HG03457 (cell line): ENCODE measurements around the gene ZBTB49.

Experiments
- ATAC-seq: cut with Tn5 transposase; IDR thresholded peaks from one replicate; pipeline ENCODE4 v1.9.1; 2021; ENCODE audit warnings: moderate number of reproducible peaks; ENCODE audit not compliant: unreplicated experiment

The ZBTB49 gene

GRCh38 chr4:4355302-4355701 is 65.3 kb downstream of the ZBTB49 start:
- ATAC-seq: no peak

DNA sequence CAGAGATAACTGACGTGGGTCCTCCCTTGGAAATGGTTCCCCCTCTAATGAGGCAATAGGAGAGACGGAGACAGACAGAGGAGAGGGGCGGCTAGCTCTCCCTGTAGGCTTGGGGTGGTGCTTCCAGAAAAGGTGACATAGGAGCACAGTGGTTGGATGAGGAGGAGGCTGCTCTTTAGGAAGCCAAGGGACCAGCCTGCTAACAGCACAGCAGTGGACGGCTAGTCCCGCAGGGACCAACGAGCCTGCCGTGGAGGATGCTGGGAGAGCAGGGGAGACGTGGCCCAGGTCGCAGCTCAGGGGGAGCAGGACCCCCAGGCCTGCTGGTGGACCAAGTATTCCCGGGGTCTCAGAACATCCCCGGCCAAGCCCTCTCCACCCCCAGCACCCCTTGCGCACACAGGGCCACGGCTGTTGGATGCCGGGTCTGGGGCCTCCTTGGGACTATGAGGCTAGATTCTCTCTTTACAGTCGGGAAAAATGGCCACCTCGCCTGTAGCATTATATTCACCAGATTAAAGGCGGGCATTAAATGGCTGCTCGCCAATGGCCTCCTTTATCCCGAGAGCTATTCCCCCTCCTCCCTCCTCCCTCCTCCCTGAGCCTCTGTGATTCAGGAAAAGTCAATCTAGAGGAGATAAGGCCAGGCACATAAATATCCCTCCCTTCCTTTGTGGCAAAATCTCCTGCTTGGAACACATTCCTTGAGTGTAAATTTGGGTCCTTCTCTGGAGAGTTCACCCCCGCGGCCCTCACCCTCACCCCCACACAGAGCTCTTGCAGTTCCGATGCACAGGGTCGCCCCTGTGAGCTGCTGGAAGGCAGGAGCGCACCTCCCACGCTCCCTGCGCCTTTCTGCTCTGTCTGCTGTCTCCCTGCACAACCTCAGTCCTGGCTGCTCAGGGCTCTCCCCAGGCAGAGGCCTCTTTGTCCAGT is 66.3 kb downstream of the ZBTB49 start:
- no peak for ATAC-seq

DNA sequence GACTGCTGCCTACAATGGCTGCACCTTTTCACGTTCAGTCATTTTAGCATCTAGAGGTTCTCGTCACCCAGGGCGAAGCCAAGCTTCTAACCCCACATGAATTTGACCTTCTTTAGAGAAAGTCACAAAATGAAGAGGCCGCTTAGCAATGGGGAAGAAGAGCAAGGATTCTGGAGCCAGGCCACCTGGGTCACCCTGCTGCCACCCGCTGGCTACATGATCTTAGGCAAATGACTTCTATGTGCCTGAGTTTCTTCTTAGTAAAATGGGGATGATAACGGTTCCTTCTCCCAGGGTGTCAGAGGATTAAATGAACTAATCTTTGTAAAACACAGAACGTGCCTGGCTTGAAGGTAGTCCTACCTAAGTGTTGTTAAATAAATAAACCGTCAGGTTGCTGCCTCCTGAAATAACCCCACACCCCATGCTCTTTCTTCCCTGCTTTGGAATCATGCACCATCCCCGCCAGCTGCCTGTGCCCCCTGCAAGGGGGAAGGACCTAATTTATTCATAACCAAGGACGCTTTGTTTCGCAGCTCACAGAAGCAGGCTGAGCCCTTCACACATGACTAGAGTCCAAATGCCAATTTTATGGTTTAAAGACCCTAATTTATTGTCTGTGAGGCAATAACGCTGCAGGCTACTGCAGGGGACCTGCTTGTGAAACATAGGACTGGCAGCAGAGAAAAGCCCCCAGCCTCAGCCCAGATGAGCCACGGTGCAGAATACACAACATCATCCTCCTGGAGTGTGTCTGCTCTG is 68.2 kb downstream of the ZBTB49 start:
- no peak for ATAC-seq

GRCh38 chr4:4361883-4362282 is 71.8 kb downstream of the ZBTB49 start:
- ATAC-seq: no peak

- ATAC-seq: no peak
These were observed 73.1 kb downstream of the ZBTB49 start for GRCh38 chr4:4362991-4363697.

DNA sequence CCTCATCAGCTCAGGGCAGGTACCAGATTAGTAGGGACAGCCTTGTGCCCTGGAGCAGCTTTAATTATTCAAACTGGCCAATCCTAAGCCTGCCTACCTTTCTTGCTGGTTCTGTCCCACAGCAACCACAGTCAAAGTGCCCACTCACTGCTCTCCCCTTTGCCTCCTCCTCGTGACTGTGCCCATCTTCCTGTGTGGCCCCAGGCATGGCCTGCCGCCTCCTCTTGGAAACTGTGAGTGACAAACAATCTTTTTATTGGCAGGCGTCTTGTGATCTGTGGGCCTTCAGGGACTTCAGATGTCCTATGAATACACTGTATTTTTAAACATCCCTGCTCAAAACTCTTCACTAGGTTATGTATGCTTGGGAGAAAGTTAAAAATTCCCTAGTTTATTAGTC is 74.0 kb downstream of the ZBTB49 start:
- no peak for ATAC-seq

- ATAC-seq: no peak
These were observed 74.6 kb downstream of the ZBTB49 start for GRCh38 chr4:4364486-4365208.

GRCh38 chr4:4368809-4369580 is 78.9 kb downstream of the ZBTB49 start:
- ATAC-seq: no peak
